Pancreas (tissue), 10 donors: Measurements from ENCODE around the gene GLYR1. TPM values are rescaled to one million over a fixed set of nuclear protein-coding genes. Genes with fewer than 3 reads are reported as not detected.

ENCODE experiments used
- ATAC-seq, 4 donors: fragments of 200-7000 bp; cut with Tn5 transposase; one replicate each; pipeline versions ENCODE4 v1.8.0 to v1.9.1; 2020; ENCODE audit warnings: mild to moderate bottlenecking in 4 of 4, moderate library complexity in 4 of 4
- DNase-seq, 6 donors: peaks; one replicate each; pipeline ENCODE4 v3.0.0-alpha.2; 2020
- FAIRE-seq: peaks from 2 replicates; lab custom pipeline; 2012; peaks lifted over from hg19 to GRCh38; lab: Jason Lieb, UNC
- H3K27ac ChIP-seq, 4 donors: fragments of 200-600 bp; sonication (generic); 1 replicate in 3 of 4; 2 replicates in 1 of 4; pipeline versions ENCODE4 v1.5.0 to v1.8.0; 2020
- H3K27me3 ChIP-seq, 4 donors: fragments of 200-600 bp; one replicate each; pipeline ENCODE4 v1.8.0; 2021
- H3K36me3 ChIP-seq, 3 donors: fragments of 200-600 bp; sonication (generic) in 1 of 3; one replicate each; pipeline versions ENCODE4 v1.5.0 to v1.8.0; 2020 to 2021
- H3K4me1 ChIP-seq, 3 donors: fragments of 200-600 bp; one replicate each; pipeline ENCODE4 v1.8.0; 2021
- H3K4me3 ChIP-seq, 4 donors: fragments of 200-600 bp; sonication (generic) in 2 of 4; one replicate each; pipeline versions ENCODE4 v1.5.0 to v1.8.0; 2020 to 2021
- H3K9me3 ChIP-seq, 4 donors: fragments of 200-600 bp; one replicate each; pipeline ENCODE4 v1.8.0; 2021
- whole genome bisulfite sequencing, 2 donors: extraction: QIAGEN DNeasy Blood & Tissue Kit; methylation state at CpG; one replicate each; pipeline ENCODE4 v1.1.7; 2013; 5-methylcytosine and 5-hydroxymethylcytosine counted together
- intact Hi-C, 3 donors: fragments of 100-400 bp; cut with DNase I; formaldehyde crosslinking; loops; one replicate each; pipeline versions ENCODE4 v1.11.1 to v1.14.2; 2022
- polyA plus RNA-seq, 2 donors: library from polyadenylated mRNA; stranded (reverse); fragments of 200-250 nt; gene quantifications; one replicate each; pipeline ENCODE4 v1.2.3, GENCODE V29; 2013
- total RNA-seq, 6 donors: library from RNA; stranded (reverse); fragmentation: NEBNext Ultra II Directional in 4 of 6; extraction: Animal tissue kit (Norgen Biotek cat#: 25700) in 4 of 6; gene quantifications; one replicate each; pipeline versions ENCODE4 v1.2.1 to v1.2.4, GENCODE V29; 2021 to 2023
- TF ChIP-seq, protein P1 (sequence below), 4 donors: fragments of 200-600 bp; sonication (generic) in 3 of 4; IDR thresholded peaks; one replicate each; pipeline versions ENCODE4 v1.5.0 to v1.8.0; 2021; ENCODE audit warnings: antibody characterized with exemption in 4 of 4
- donor health status: healthy with polysubstance abuse.
- donor health status: DM: no; HTN: no; CAD: no; lungs with moderate emphysema.
- donor health status: DM: no; HTN: no; CAD: no.
- donor health status: control.
- donor health status: control.
- donor health status: Bipolar disorder and iron deficiency.
- donor health status: DM: yes; HTN: yes; CAD: no.
- donor health status: DM: no; HTN: no; CAD: no.
- donor health status: DM: no; HTN: no; CAD: no.
- donor health status: DM: yes; HTN: yes; CAD: no.

The GLYR1 gene
- total and polyA plus RNA-seq, 8 donors = 27.2 to 58.6 (median 39.5) TPM

DNA sequence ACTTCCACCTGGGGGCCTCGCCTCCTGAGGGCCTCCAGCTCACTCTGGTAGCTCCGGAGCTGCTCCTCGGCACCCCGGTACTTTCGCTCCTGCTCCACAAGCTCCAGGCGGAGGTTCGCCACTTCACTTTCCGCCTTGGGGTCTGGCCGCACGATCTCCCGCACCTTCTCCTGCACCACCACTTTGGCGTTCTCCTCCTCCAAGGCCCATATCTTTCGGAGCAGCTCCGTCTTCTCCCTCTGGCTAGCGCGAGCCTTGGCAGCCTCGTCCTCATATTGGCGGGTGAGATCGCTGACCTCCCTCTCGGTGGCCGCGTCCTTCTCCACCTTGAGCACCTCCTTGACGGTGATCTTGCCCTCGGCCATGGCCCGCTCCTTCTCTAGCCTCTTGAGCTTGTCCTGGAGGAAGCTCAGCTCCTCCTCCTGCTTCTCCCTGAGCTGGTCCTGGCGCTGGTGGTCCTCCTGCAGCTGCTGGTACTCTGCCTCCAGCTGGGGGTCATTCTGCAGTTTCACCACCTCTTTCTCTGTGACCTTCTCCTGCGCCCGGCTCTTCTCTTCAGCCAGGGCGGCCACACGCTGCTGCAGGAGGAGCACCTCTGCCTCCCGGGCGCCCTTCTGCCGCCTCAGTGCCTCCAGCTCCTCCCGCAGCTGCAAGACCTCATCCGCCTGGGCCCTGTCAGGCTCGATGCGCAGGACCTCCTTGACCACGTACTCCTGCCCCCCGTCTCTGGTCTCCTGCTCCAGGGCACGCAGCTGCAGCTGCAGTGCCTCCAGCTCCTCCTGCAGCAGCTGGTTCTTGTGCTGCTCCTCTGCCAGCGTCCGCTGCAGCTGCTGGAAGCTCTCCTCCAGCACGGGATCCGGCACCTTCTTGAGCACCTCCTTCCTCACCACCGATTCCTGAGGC, 38.1 kb upstream of the GLYR1 start:
- Histone ChIP-seq H3K36me3 (peaks cover 3 to 74% (median 22%) of the 10 kb centered on the region in 3 donors), H3K9me3 (no peaks in the 10 kb centered on the region), H3K27ac (no peak overlapping the region), H3K4me1 (peaks cover 0 to 9% (median 0%) of the 10 kb centered on the region in 3 donors), H3K27me3 (no peaks in the 10 kb centered on the region), H3K4me3 (no peak overlapping the region)
- intact Hi-C loops = no loop called here
- FAIRE-seq (no peak), DNase-seq (peak in 1 of 6 donors; percentile 51), ATAC-seq (no peak)
- 94 to 95% methylated on average over 45 of the region's 45 CpGs for WGBS, 2 donors
- TF ChIP-seq, protein P1, sequence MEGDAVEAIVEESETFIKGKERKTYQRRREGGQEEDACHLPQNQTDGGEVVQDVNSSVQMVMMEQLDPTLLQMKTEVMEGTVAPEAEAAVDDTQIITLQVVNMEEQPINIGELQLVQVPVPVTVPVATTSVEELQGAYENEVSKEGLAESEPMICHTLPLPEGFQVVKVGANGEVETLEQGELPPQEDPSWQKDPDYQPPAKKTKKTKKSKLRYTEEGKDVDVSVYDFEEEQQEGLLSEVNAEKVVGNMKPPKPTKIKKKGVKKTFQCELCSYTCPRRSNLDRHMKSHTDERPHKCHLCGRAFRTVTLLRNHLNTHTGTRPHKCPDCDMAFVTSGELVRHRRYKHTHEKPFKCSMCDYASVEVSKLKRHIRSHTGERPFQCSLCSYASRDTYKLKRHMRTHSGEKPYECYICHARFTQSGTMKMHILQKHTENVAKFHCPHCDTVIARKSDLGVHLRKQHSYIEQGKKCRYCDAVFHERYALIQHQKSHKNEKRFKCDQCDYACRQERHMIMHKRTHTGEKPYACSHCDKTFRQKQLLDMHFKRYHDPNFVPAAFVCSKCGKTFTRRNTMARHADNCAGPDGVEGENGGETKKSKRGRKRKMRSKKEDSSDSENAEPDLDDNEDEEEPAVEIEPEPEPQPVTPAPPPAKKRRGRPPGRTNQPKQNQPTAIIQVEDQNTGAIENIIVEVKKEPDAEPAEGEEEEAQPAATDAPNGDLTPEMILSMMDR (IDR thresholded peaks at IDR 0.05) = no peak

- 94 to 98% methylated on average over 34 of the region's 34 CpGs for WGBS, 2 donors
- DNase-seq = peak in 1 of 6 donors; percentile 52
- TF ChIP-seq, protein P1 (IDR thresholded peaks at IDR 0.05) = no peak
- no peak overlapping the region for H3K4me3 ChIP-seq
- FAIRE-seq = no peak
- no peak for ATAC-seq
- intact Hi-C loops = no loop called here
- no peak overlapping the region for H3K27ac ChIP-seq
- H3K9me3 ChIP-seq = no peaks in the 10 kb centered on the region
- peaks cover 3 to 73% (median 28%) of the 10 kb centered on the region in 3 donors for H3K36me3 ChIP-seq
- peaks cover 0 to 9% (median 0%) of the 10 kb centered on the region in 3 donors for H3K4me1 ChIP-seq
- H3K27me3 ChIP-seq = no peaks in the 10 kb centered on the region
Observed at GRCh38 chr16:4884209-4884608, 37.1 kb upstream of the GLYR1 start.

DNA sequence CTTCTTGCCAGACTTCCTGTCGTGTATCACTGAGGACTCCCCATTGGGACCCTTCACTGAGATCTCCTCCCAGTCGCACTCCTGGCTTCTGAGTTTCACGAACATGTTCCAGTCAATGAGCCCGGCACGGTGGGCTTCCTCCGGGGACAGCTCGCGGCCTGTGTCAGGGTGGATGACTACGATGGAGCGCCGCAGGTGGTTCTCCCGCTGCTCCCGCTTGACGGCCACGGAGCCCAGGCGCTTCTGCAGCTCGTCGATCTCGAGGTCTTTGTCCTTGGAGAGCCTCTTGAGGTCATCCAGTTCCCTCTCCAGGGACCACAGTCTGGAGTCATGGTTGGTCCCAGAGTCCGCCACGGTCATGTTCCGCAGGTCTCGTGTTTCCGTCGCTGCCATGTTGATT, 36.4 kb upstream of the GLYR1 start:
- no peak for ATAC-seq
- no peak for FAIRE-seq
- Histone ChIP-seq H3K4me3 (no peak overlapping the region), H3K27ac (no peak overlapping the region), H3K27me3 (no peaks in the 10 kb centered on the region), H3K4me1 (peaks cover 0 to 9% (median 0%) of the 10 kb centered on the region in 3 donors), H3K36me3 (peaks cover 3 to 76% (median 28%) of the 10 kb centered on the region in 3 donors), H3K9me3 (no peaks in the 10 kb centered on the region)
- TF ChIP-seq, protein P1 (IDR thresholded peaks at IDR 0.05) = no peak
- peak in 1 of 6 donors; percentile 72 for DNase-seq
- intact Hi-C loops = no loop called here
- 97 to 98% methylated on average over 25 of the region's 25 CpGs for WGBS, 2 donors

GRCh38 chr16:4882633-4883285, 35.7 kb upstream of the GLYR1 start:
- Histone ChIP-seq H3K4me1 (peaks cover 0 to 9% (median 0%) of the 10 kb centered on the region in 3 donors), H3K27me3 (no peaks in the 10 kb centered on the region), H3K27ac (no peak overlapping the region), H3K9me3 (no peaks in the 10 kb centered on the region), H3K4me3 (no peak overlapping the region), H3K36me3 (peaks cover 3 to 81% (median 31%) of the 10 kb centered on the region in 3 donors)
- ATAC-seq (peak; percentile 33 to 82 (median 78)), DNase-seq (peak in 4 of 6 donors; percentile 37 to 54 (median 45)), FAIRE-seq (no peak)
- 56 to 58% methylated on average over 11 of the region's 11 CpGs for WGBS, 2 donors
- intact Hi-C loops = no loop called here
- TF ChIP-seq, protein P1 (IDR thresholded peaks at IDR 0.05) = no peak
